ENCODE measurements around the gene TLR5. TPM values are rescaled to one million over a fixed set of nuclear protein-coding genes. Genes with fewer than 3 reads are reported as not detected.

Gene TLR5
- total and polyA plus RNA-seq, 2 of the 4 experiments (the other 2 are of a cell fraction) = 0.09 to 0.18 TPM

DNA sequence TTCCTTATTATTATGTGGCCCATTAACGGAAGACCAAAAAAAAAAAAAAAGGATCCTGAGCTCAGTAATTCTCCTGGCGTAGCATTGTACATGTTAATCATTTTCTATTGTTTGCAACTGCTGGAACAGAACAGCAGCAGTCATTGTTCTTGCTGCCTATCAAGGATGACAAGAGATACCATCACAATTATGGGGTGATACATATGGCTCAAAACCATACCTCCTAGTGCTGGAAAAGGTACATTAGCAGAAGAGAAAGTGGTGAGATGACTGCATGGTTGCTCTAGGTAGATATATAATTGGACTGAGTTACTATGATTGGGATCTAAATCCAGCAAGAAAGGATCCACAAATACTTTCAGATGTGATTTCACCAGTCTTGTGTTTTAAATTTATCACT, 13.3 kb upstream of the TLR5 start:
- no peaks in the 10 kb centered on the region for H3K9me3 ChIP-seq (ENCODE audit: control insufficient read depth, insufficient read depth, low read length)
- no TSS peak for BruUV-seq (replicated peaks)
- H3K4me3 ChIP-seq (ENCODE audit: insufficient read depth, low read depth, low read length) = no peak overlapping the region
- no peak overlapping the region for H2AFZ ChIP-seq (replicated peaks; ENCODE audit: low read length, poor library complexity)
- H4K91ac ChIP-seq (ENCODE audit: insufficient read depth, low read depth, low read length) = no peak overlapping the region
- no peak overlapping the region for H2BK5ac ChIP-seq (ENCODE audit: low read depth, low read length, poor library complexity, severe bottlenecking)
- H3K27me3 ChIP-seq (ENCODE audit: control insufficient read depth, insufficient read depth, low read length) = peaks cover 13% of the 10 kb centered on the region
- H3K27ac ChIP-seq (ENCODE audit: insufficient read depth, low read length) = no peak overlapping the region
- no peak overlapping the region for H3K56ac ChIP-seq (ENCODE audit: extremely low read depth, insufficient read depth, low read length)
- intact Hi-C loops (cut with micrococcal nuclease) = no loop called here
- H3K4me1 ChIP-seq (ENCODE audit: control insufficient read depth, insufficient read depth, low read length) = no peaks in the 10 kb centered on the region
- no CpG with 5 or more reads among the region's 2 CpGs for WGBS, 2 experiments (ENCODE audit: extremely low coverage in 2 of 2, insufficient read length in 1 of 2)
- no peak overlapping the region for H2AK9ac ChIP-seq (replicated peaks; ENCODE audit: low read depth, low read length, poor library complexity)
- no peak overlapping the region for H3K4ac ChIP-seq (ENCODE audit: low read depth, low read length)
- dilution Hi-C loops (cut with HindIII; ENCODE audit: low sequenced_read_pairs, unreplicated experiment) = no loop called here
- TF ChIP-seq CHD1 (IDR thresholded peaks at IDR 0.05; ENCODE audit: low read depth, low read length) (no peak), SMC3 (IDR thresholded peaks at IDR 0.05; ENCODE audit: low read depth, low read length) (no peak), NFE2L2 (IDR thresholded peaks at IDR 0.05; ENCODE audit: low read depth, low read length) (no peak), FOS (IDR thresholded peaks at IDR 0.05; ENCODE audit: low read depth, low read length) (no peak), RAD21 (IDR thresholded peaks at IDR 0.05; ENCODE audit: low read length) (no peak), MAFK (IDR thresholded peaks at IDR 0.05; ENCODE audit: low read depth, low read length) (no peak), CEBPB (IDR thresholded peaks at IDR 0.05; ENCODE audit: low read depth, low read length) (no peak)
- ChIA-PET CTCF (interaction anchor here (0.5 kb wide), 2 partner anchors 302 to 1025 kb away, joined by 3 read pairs; no protein-coding TSS in a partner anchor), POLR2A (ENCODE audit: unreplicated experiment) (no interaction called here)
- H3K14ac ChIP-seq (replicated peaks; ENCODE audit: low read depth, low read length) = no peak overlapping the region
- no peaks in the 10 kb centered on the region for H3K9me1 ChIP-seq (ENCODE audit: insufficient read depth, low read length)
- no peak overlapping the region for H3K4me2 ChIP-seq (ENCODE audit: low read depth, low read length)
- no peak overlapping the region for H4K8ac ChIP-seq (ENCODE audit: low read depth in 2 of 2, low read length in 2 of 2)
- ATAC-seq (ENCODE audit: low read depth) = no peak
- H2BK20ac ChIP-seq (ENCODE audit: low read depth, low read length) = no peak overlapping the region
- H3K9ac ChIP-seq (ENCODE audit: low read depth, low read length) = no peak overlapping the region
- DNase-seq = no peak
- no peak overlapping the region for H3K18ac ChIP-seq (ENCODE audit: low read depth, low read length)
- H2BK15ac ChIP-seq (ENCODE audit: low read depth, low read length) = no peak overlapping the region
- in situ Hi-C loops (cut with MboI; ENCODE audit: low sequenced_read_pairs) = no loop called here
- no peak overlapping the region for H3K23ac ChIP-seq (ENCODE audit: low read depth, low read length)
- H4K5ac ChIP-seq (ENCODE audit: low read depth, low read length) = no peak overlapping the region
- no peaks in the 10 kb centered on the region for H4K20me1 ChIP-seq (ENCODE audit: insufficient read depth, low read length)
- no peaks in the 10 kb centered on the region for H3K36me3 ChIP-seq (ENCODE audit: control insufficient read depth, insufficient read depth, low read length)
- H3K79me1 ChIP-seq (ENCODE audit: low read depth in 1 of 2, low read length in 2 of 2) = no peaks in the 10 kb centered on the region
- no peak overlapping the region for H2AK5ac ChIP-seq (ENCODE audit: low read depth, low read length)
- no peak overlapping the region for H2BK120ac ChIP-seq (ENCODE audit: low read depth, low read length)
